ENCODE measurements around the gene TCF7L1. TPM values are rescaled to one million over a fixed set of nuclear protein-coding genes. Genes with fewer than 3 reads are reported as not detected.

Gene TCF7L1
- total RNA-seq, 2 experiments from 2014 or later: not detected

DNA sequence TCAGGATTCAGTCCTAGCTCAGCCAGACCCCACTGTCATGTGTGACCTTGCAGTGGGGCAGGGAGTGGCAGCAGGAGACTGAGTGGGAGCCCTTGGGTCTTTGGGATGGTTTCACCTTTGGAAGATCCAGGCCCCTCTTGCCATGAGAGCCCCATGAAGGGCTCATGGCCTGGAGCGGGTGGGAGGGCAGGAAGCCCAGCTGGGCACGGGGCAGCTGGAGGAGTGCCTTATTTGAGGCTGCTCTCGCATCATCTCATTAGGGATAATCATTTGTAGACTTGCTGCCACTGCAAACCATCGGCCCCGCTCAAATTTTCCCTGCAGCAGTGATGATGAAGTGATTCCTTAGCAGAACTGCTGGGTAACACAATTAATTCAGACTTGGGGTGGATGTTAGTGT lies 120.7 kb downstream of the TCF7L1 start:
- ChIA-PET CTCF (interaction anchor here (1.3 kb wide), 1 partner anchor 13 kb away, joined by 3 read pairs; no protein-coding TSS in a partner anchor), POLR2A (no interaction called here)
- no peak overlapping the region for H3K4me3 Mint-ChIP-seq
- H3K9me3 Mint-ChIP-seq (ENCODE audit: insufficient read depth): no peaks in the 10 kb centered on the region
- H3K27me3 Mint-ChIP-seq (ENCODE audit: low read depth): peaks cover under 1% of the 10 kb centered on the region
- DNase-seq (no peak), ATAC-seq (no peak)
- no peaks in the 10 kb centered on the region for H3K4me1 Mint-ChIP-seq (ENCODE audit: low read depth)
- H3K36me3 Mint-ChIP-seq (ENCODE audit: low read depth): no peaks in the 10 kb centered on the region
- no peak overlapping the region for H3K27ac Mint-ChIP-seq

DNA sequence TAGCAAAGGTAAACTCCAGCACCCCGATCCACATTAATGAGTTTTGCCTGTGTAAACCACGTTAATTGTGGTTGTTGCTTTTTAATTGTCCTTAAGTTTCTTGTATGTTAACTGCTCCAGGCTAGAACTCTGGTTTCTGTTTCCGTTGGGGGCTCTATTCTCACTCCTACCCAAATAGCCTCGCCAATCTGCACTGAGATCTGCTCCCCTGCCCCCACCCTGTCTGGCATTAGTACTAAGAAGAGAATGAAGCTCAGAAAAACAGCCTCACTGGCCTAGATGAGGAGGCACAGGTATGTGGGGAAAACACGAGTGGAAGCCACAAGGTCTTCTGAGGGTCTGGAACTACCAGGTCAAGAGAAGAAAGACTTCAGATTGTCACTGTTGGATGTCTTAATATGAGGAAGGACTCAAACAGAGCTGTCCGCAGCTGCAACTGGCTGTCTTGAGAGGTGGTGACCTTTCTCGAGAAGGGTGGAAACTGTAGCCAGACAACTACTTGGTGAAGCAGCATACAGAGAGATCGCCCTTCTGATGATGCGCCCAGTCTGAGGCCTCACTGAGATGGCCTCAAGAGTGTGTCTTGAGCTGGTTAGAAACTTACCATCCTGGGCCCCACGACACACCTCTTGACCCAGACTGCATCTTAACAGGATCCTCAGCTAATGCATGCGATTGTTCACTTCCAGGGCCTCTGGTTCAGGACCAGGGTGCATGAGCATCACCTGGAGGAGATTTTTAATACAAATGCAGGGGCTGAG lies 121.5 kb downstream of the TCF7L1 start:
- no peaks in the 10 kb centered on the region for H3K9me3 Mint-ChIP-seq (ENCODE audit: insufficient read depth)
- H3K27ac Mint-ChIP-seq: no peak overlapping the region
- ChIA-PET CTCF (interaction anchor here (0.8 to 1.3 kb wide), 3 partner anchors 12 to 30 kb away, joined by 3 to 5 read pairs (median 3); no protein-coding TSS in a partner anchor), POLR2A (no interaction called here)
- no peaks in the 10 kb centered on the region for H3K27me3 Mint-ChIP-seq (ENCODE audit: low read depth)
- ATAC-seq (no peak), DNase-seq (no peak)
- no peaks in the 10 kb centered on the region for H3K4me1 Mint-ChIP-seq (ENCODE audit: low read depth)
- no peak overlapping the region for H3K4me3 Mint-ChIP-seq
- H3K36me3 Mint-ChIP-seq (ENCODE audit: low read depth): no peaks in the 10 kb centered on the region

DNA sequence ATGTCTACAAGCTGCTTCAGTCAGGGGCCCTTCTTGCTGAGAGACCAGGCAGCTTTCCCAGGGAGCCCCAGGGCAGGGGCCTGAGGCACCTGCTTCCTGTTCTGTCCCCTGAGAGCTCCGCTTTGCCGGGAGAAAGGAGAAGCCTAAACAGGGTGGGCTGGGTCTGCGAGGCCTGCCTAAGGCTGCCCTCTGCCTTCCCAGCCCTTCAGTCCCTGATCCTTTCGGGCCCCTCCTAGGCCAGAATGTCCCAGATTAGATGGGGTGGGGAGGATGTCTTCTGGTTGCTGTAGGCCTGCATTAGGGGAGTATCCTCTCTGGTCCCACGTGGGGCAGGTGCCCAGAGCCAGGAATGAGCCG lies 122.2 kb downstream of the TCF7L1 start:
- ChIA-PET CTCF (interaction anchor here (0.8 to 1.1 kb wide), 2 partner anchors 11 to 30 kb away, joined by 3 to 5 read pairs; no protein-coding TSS in a partner anchor), POLR2A (no interaction called here)
- Mint-ChIP-seq H3K4me1 (ENCODE audit: low read depth) (no peaks in the 10 kb centered on the region), H3K27me3 (ENCODE audit: low read depth) (no peaks in the 10 kb centered on the region), H3K4me3 (no peak overlapping the region), H3K9me3 (ENCODE audit: insufficient read depth) (no peaks in the 10 kb centered on the region), H3K27ac (no peak overlapping the region), H3K36me3 (ENCODE audit: low read depth) (no peaks in the 10 kb centered on the region)
- ATAC-seq (no peak), DNase-seq (no peak)

DNA sequence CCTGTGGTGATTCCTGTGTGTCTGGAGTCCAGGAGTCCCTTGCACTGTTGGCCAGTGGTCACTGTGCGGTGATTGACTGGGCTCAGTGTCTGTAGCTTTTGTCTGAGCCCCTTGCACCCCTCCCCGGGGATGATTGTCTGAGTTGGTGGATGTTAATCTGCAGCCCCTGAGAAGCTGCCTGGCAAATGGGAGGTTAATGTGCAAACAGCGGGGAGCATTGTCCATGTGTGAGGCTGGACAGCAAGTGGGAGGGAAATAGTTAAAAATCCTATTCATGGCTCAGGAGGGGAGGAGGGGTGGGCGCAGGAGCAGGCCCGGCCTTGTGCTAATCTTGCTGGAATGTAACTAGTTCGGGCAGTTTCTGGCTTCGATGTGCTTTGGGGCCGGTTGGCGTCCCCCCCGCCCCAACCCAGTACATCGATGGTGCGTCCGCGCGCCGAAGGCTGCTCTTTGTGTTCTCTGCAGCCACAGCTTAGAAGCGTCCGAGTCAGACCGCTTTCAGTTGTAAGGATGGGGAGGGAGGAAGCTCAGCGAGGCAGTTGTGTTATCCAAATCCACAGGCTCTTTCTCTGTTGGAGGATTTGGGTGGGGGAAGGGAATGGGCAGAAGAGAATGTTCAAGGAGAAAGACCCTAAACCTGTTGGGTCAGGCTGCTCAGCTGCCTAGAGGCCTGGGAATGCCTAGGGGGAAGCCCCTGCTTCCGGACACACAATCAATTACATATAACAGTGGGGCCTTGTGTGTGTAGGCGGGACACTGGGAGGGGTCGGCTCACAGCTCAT lies 122.8 kb downstream of the TCF7L1 start:
- H3K4me3 Mint-ChIP-seq: no peak overlapping the region
- POLR2A ChIA-PET: no interaction called here
- no peak overlapping the region for H3K27ac Mint-ChIP-seq
- H3K36me3 Mint-ChIP-seq (ENCODE audit: low read depth): no peaks in the 10 kb centered on the region
- ATAC-seq (no peak), DNase-seq (no peak)
- no peaks in the 10 kb centered on the region for H3K4me1 Mint-ChIP-seq (ENCODE audit: low read depth)
- no peaks in the 10 kb centered on the region for H3K9me3 Mint-ChIP-seq (ENCODE audit: insufficient read depth)
- H3K27me3 Mint-ChIP-seq (ENCODE audit: low read depth): no peaks in the 10 kb centered on the region
- CTCF ChIA-PET: interaction anchor here (1.7 kb wide), 1 partner anchor 10 kb away, joined by 4 read pairs; no protein-coding TSS in a partner anchor

DNA sequence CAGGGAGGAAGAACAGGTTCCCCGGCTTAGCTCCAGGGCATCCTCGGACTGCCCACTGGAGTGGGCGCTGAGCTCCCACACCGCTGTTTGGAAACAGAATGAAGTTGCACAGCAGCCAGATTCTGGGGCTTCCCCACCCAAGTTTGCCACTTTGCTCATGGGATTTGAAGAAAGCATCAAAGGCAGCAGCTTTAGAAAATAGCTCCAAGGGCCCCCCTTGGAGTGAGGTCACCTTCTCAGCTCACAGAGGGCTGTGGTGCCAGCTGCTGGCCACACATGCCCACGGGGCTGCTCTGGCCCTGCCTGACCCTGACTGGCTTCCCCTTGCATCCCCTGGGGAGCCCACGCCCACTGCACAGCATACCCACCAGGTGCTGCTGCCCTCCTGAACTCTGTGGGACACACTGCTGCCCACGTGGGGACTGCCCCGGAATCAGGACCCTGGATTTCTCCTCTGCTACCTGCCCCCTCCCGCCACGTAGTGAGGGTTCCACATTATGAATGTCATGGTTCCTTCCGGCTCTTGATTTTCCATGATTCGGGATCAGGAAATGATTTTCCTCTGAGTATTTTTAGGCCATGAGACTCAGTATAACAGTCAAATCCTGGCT lies 124.3 kb downstream of the TCF7L1 start:
- H3K27me3 Mint-ChIP-seq (ENCODE audit: low read depth): no peaks in the 10 kb centered on the region
- H3K4me3 Mint-ChIP-seq: no peak overlapping the region
- DNase-seq (no peak), ATAC-seq (no peak)
- H3K27ac Mint-ChIP-seq: no peak overlapping the region
- CTCF ChIA-PET: interaction anchor here (0.7 to 1.7 kb wide), 4 partner anchors 8 to 1421 kb away, joined by 3 to 5 read pairs (median 4); no protein-coding TSS in a partner anchor
- POLR2A ChIA-PET: no interaction called here
- no peaks in the 10 kb centered on the region for H3K4me1 Mint-ChIP-seq (ENCODE audit: low read depth)
- H3K36me3 Mint-ChIP-seq (ENCODE audit: low read depth): no peaks in the 10 kb centered on the region
- no peaks in the 10 kb centered on the region for H3K9me3 Mint-ChIP-seq (ENCODE audit: insufficient read depth)

DNA sequence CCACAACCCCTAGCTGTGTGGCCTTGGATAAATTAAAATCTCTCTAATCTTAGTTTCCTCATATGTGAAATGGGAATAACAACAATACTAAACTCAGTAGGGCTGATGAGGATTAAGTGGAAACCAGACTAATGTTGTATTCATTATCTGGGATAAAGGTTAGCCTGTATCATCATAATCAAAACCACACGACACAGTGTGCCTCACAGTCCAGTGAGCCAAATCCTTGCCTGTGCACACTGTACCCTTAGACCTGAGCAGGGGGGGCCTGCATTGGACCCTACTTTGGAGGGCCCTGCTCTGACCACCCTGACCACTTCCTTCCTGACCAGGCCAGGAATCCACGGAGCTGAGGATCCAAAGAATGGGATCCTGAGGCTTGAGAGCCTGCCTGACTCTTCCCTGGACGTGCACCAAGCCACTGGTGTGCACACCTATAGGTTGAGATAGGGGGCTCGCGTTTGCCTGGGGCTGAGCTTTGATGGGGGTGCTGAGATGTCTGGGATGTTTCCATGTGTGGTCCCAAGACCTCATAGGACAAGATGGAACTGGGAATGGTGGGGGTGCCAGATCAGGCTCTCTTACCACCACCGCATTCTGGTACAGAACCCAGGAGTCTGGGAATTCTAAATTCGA lies 124.9 kb downstream of the TCF7L1 start:
- CTCF ChIA-PET: interaction anchor here (0.7 to 1.4 kb wide), 2 partner anchors 29 to 1420 kb away, joined by 3 to 5 read pairs; no protein-coding TSS in a partner anchor
- H3K27ac Mint-ChIP-seq: no peak overlapping the region
- no peaks in the 10 kb centered on the region for H3K4me1 Mint-ChIP-seq (ENCODE audit: low read depth)
- H3K9me3 Mint-ChIP-seq (ENCODE audit: insufficient read depth): no peaks in the 10 kb centered on the region
- ATAC-seq (no peak), DNase-seq (no peak)
- H3K36me3 Mint-ChIP-seq (ENCODE audit: low read depth): no peaks in the 10 kb centered on the region
- no peak overlapping the region for H3K4me3 Mint-ChIP-seq
- POLR2A ChIA-PET: no interaction called here
- no peaks in the 10 kb centered on the region for H3K27me3 Mint-ChIP-seq (ENCODE audit: low read depth)

DNA sequence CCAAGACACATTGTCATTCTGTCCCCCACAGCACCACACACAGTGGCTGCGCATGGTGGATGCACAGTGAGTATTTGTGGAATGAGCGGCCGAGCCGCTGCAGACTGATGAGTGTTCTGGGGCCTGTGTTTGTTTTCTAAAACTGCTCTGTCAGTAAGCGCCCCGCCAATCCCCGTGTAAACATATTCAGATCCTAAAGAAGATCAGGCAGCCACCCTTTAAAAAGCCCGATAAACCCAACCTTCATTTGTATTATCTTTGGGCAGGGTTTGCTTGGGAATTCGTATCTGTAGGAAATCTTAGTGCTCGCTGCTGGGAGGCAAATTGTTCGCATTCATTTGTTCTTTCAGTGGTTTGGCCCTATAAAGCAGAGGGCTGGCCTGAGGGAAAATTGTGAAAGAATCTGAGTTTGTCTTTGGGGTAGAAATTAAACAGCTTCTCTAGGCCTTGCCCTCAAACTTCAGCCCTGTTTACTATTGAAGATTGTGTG lies 126.0 kb downstream of the TCF7L1 start:
- DNase-seq (no peak), ATAC-seq (no peak)
- Mint-ChIP-seq H3K4me1 (ENCODE audit: low read depth) (no peaks in the 10 kb centered on the region), H3K27me3 (ENCODE audit: low read depth) (peaks cover 7% of the 10 kb centered on the region), H3K4me3 (no peak overlapping the region), H3K9me3 (ENCODE audit: insufficient read depth) (no peaks in the 10 kb centered on the region), H3K27ac (no peak overlapping the region), H3K36me3 (ENCODE audit: low read depth) (no peaks in the 10 kb centered on the region)
- ChIA-PET POLR2A (no interaction called here), CTCF (no interaction called here)

DNA sequence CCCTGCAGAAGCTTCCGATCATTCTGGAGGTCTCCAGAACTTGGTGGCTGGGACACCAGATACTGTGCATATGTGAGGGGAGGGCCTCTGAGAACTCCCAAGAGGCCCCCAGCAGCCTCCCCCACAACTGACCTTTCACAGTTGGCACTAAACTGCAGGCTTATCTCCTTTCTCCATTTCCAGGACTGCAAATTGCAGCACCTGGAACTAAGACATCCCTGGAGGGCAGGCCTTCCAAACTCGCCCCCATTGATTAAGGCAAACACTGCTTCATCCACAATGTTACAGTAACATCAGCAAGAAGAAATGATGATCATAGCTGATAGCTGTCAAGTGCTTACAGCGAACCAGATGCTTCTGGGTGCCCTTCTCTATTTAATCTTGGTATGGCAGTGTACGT lies 126.7 kb downstream of the TCF7L1 start:
- no peak overlapping the region for H3K4me3 Mint-ChIP-seq
- no peak for DNase-seq
- CTCF ChIA-PET: no interaction called here

DNA sequence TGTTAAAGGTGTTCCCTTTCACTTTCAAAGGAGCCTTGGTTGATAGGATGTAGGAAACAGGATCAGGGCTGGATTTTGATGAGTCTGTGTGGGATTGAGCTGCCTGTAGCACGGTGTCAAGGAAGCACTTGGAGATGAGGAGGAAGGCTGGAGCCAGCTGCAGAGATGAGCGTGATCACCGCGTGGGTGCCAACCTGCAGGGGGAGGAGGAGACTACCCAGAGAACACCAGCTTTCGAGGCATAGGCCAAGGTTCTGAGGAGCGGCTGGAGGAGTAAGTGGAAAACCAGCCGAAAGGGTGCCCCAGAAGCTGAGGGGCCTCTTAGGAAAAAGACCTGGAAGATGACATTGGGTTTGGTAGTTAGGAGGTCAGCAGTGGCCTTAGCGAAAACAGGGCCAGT lies 130.4 kb downstream of the TCF7L1 start:
- no peaks in the 10 kb centered on the region for H3K36me3 Mint-ChIP-seq (ENCODE audit: low read depth)
- H3K9me3 Mint-ChIP-seq (ENCODE audit: insufficient read depth): no peaks in the 10 kb centered on the region
- H3K4me3 Mint-ChIP-seq: no peak overlapping the region
- CTCF ChIA-PET: interaction anchor here (1.7 kb wide), 1 partner anchor 22 kb away, joined by 6 read pairs; no protein-coding TSS in a partner anchor
- POLR2A ChIA-PET: no interaction called here
- DNase-seq (no peak), ATAC-seq (no peak)
- no peaks in the 10 kb centered on the region for H3K4me1 Mint-ChIP-seq (ENCODE audit: low read depth)
- H3K27ac Mint-ChIP-seq: no peak overlapping the region
- H3K27me3 Mint-ChIP-seq (ENCODE audit: low read depth): peaks cover 7% of the 10 kb centered on the region

More for the DNA sequence above, 126.7 kb downstream of the TCF7L1 start:
- Mint-ChIP-seq H3K9me3 (ENCODE audit: insufficient read depth) (no peaks in the 10 kb centered on the region), H3K27me3 (ENCODE audit: low read depth) (peaks cover 7% of the 10 kb centered on the region), H3K27ac (no peak overlapping the region), H3K36me3 (ENCODE audit: low read depth) (no peaks in the 10 kb centered on the region), H3K4me1 (ENCODE audit: low read depth) (no peaks in the 10 kb centered on the region)
- ATAC-seq: no peak
- POLR2A ChIA-PET: no interaction called here

DNA sequence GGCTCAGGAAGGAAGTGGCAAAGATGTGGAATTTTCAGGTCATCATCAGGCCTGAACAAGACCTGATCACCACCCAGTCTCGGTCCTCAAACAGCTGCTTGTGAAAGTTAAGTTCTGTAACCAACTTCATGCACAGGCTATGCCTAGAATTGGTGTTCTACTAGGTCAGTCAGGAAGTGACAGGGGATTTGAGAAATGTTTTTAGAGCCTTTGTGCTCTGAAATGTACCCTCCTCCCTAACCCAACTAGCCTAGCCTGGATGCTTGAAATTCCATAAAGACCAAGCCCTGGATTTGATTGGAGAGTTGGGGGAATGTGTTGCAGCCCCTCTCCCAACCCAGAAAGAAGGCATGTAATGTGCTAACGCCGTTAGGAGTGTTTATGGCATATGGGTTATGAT lies 131.3 kb downstream of the TCF7L1 start:
- no peak overlapping the region for H3K27ac Mint-ChIP-seq
- H3K36me3 Mint-ChIP-seq (ENCODE audit: low read depth): no peaks in the 10 kb centered on the region
- ChIA-PET POLR2A (no interaction called here), CTCF (interaction anchor here (0.5 to 4.6 kb wide), 3 partner anchors 15 to 34 kb away, joined by 3 to 47 read pairs (median 6); no protein-coding TSS in a partner anchor)
- no peak overlapping the region for H3K4me3 Mint-ChIP-seq
- DNase-seq (no peak), ATAC-seq (no peak)
- H3K9me3 Mint-ChIP-seq (ENCODE audit: insufficient read depth): no peaks in the 10 kb centered on the region
- H3K4me1 Mint-ChIP-seq (ENCODE audit: low read depth): no peaks in the 10 kb centered on the region
- peaks cover 7% of the 10 kb centered on the region for H3K27me3 Mint-ChIP-seq (ENCODE audit: low read depth)

DNA sequence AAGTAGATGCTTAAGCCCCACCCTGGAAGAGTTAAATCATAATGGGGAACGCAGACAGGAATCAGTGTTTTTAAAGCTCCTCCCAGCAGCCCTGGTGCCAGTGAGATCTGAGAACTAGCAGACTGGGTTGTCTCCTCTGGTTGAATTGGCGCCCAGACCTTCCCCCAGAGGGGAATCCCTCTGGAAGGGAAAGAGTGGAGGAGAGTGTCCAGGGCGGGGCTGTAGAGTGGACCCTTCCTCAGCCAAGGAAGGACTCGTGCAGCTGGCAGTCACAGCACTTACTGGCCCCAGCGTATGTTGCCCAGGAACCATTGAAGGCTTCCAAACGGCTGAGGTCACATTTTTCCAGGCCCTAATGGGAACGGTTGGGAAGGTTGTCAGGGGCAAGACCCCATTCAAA lies 132.1 kb downstream of the TCF7L1 start:
- Mint-ChIP-seq H3K27me3 (ENCODE audit: low read depth) (peaks cover 8% of the 10 kb centered on the region), H3K4me1 (ENCODE audit: low read depth) (no peaks in the 10 kb centered on the region), H3K9me3 (ENCODE audit: insufficient read depth) (no peaks in the 10 kb centered on the region), H3K36me3 (ENCODE audit: low read depth) (no peaks in the 10 kb centered on the region), H3K4me3 (no peak overlapping the region), H3K27ac (no peak overlapping the region)
- CTCF ChIA-PET: interaction anchor here (0.5 to 4.6 kb wide), 9 partner anchors 9 to 199 kb away, joined by 3 to 47 read pairs (median 8); no protein-coding TSS in a partner anchor
- DNase-seq (no peak), ATAC-seq (no peak)
- POLR2A ChIA-PET: no interaction called here

All from activated CD8-positive, alpha-beta T cell treated with anti-CD3 and anti-CD28 coated beads, Interleukin-2, amount 10 ng/mL, durations not matched to agents 7 days and 5 days (primary cell).